Measurements from ENCODE around the gene CNOT10.
"Not testable (repeated sequence)": the region's sequence is repeated elsewhere in the genome, so short reads cannot be mapped to it uniquely, and the experiment has no call there.

The CNOT10 gene

GRCh38 chr3:32797776-32798175 lies 112.8 kb downstream of the CNOT10 start:
- Histone ChIP-seq H3K79me2 (ENCODE audit: control insufficient read depth, low read length) (no peaks in the 10 kb centered on the region), H3K4me1 (ENCODE audit: control insufficient read depth, low read length) (no peaks in the 10 kb centered on the region), H3K9me2 (replicated peaks; ENCODE audit: control insufficient read depth, low read length) (no peaks in the 10 kb centered on the region), H3F3A (ENCODE audit: control insufficient read depth, insufficient read depth) (no peaks in the 10 kb centered on the region), H3K36me3 (ENCODE audit: control insufficient read depth, low read length) (no peaks in the 10 kb centered on the region), H3K9me3 (ENCODE audit: control insufficient read depth, insufficient read depth, low read length) (no peaks in the 10 kb centered on the region), H3K4me2 (ENCODE audit: low read length) (no peak overlapping the region), H3K27ac (ENCODE audit: low read depth, low read length) (no peak overlapping the region), H4K20me1 (ENCODE audit: control insufficient read depth, insufficient read depth, low read depth, low read length) (no peaks in the 10 kb centered on the region), H3K27me3 (ENCODE audit: control insufficient read depth, low read length) (peaks cover 2% of the 10 kb centered on the region; the same call in 1 of the 2 replicates), H3K4me3 (ENCODE audit: low read length) (no peak overlapping the region)
- TF ChIP-seq CTCF (IDR thresholded peaks at IDR 0.05; ENCODE audit: low read depth, low read length, poor library complexity, severe bottlenecking), result no peak
- TF ChIP-seq EZH2phosphoT487 (IDR thresholded peaks at IDR 0.05; ENCODE audit: borderline replicate concordance, low read length), result no peak

- not testable (repeated sequence) for H3K4me3 ChIP-seq (ENCODE audit: low read length); H3K27ac ChIP-seq (ENCODE audit: low read depth, low read length); H3K9me3 ChIP-seq (ENCODE audit: control insufficient read depth, insufficient read depth, low read length); H3K4me2 ChIP-seq (ENCODE audit: low read length); H3K36me3 ChIP-seq (ENCODE audit: control insufficient read depth, low read length); H3F3A ChIP-seq (ENCODE audit: control insufficient read depth, insufficient read depth); H3K9me2 ChIP-seq (replicated peaks; ENCODE audit: control insufficient read depth, low read length); H3K79me2 ChIP-seq (ENCODE audit: control insufficient read depth, low read length); H3K27me3 ChIP-seq (ENCODE audit: control insufficient read depth, low read length); H3K4me1 ChIP-seq (ENCODE audit: control insufficient read depth, low read length); H4K20me1 ChIP-seq (ENCODE audit: control insufficient read depth, insufficient read depth, low read depth, low read length)
These were observed 116.5 kb downstream of the CNOT10 start for GRCh38 chr3:32801440-32801839.

GRCh38 chr3:32813180-32813579 lies 128.2 kb downstream of the CNOT10 start:
- TF ChIP-seq EZH2phosphoT487 (IDR thresholded peaks at IDR 0.05; ENCODE audit: borderline replicate concordance, low read length) (no peak), CTCF (IDR thresholded peaks at IDR 0.05; ENCODE audit: low read depth, low read length, poor library complexity, severe bottlenecking) (no peak)
- Histone ChIP-seq H3K79me2 (ENCODE audit: control insufficient read depth, low read length) (no peaks in the 10 kb centered on the region), H3K4me3 (ENCODE audit: low read length) (no peak overlapping the region), H3K27ac (ENCODE audit: low read depth, low read length) (no peak overlapping the region), H3F3A (ENCODE audit: control insufficient read depth, insufficient read depth) (no peaks in the 10 kb centered on the region), H3K4me2 (ENCODE audit: low read length) (no peak overlapping the region), H3K9me2 (replicated peaks; ENCODE audit: control insufficient read depth, low read length) (no peaks in the 10 kb centered on the region), H3K9me3 (ENCODE audit: control insufficient read depth, insufficient read depth, low read length) (no peaks in the 10 kb centered on the region), H4K20me1 (ENCODE audit: control insufficient read depth, insufficient read depth, low read depth, low read length) (no peaks in the 10 kb centered on the region), H3K4me1 (ENCODE audit: control insufficient read depth, low read length) (no peaks in the 10 kb centered on the region), H3K36me3 (ENCODE audit: control insufficient read depth, low read length) (no peaks in the 10 kb centered on the region), H3K27me3 (ENCODE audit: control insufficient read depth, low read length) (peaks cover 10% of the 10 kb centered on the region)

GRCh38 chr3:32814361-32814760 lies 129.4 kb downstream of the CNOT10 start:
- Histone ChIP-seq H3K4me3 (ENCODE audit: low read length) (no peak overlapping the region), H3K27me3 (ENCODE audit: control insufficient read depth, low read length) (peaks cover 10% of the 10 kb centered on the region), H4K20me1 (ENCODE audit: control insufficient read depth, insufficient read depth, low read depth, low read length) (no peaks in the 10 kb centered on the region), H3K36me3 (ENCODE audit: control insufficient read depth, low read length) (no peaks in the 10 kb centered on the region), H3K9me3 (ENCODE audit: control insufficient read depth, insufficient read depth, low read length) (no peaks in the 10 kb centered on the region), H3K4me2 (ENCODE audit: low read length) (no peak overlapping the region), H3K4me1 (ENCODE audit: control insufficient read depth, low read length) (no peaks in the 10 kb centered on the region), H3F3A (ENCODE audit: control insufficient read depth, insufficient read depth) (no peaks in the 10 kb centered on the region), H3K79me2 (ENCODE audit: control insufficient read depth, low read length) (no peaks in the 10 kb centered on the region), H3K9me2 (replicated peaks; ENCODE audit: control insufficient read depth, low read length) (no peaks in the 10 kb centered on the region), H3K27ac (ENCODE audit: low read depth, low read length) (no peak overlapping the region)
- TF ChIP-seq EZH2phosphoT487 (IDR thresholded peaks at IDR 0.05; ENCODE audit: borderline replicate concordance, low read length) (no peak), CTCF (IDR thresholded peaks at IDR 0.05; ENCODE audit: low read depth, low read length, poor library complexity, severe bottlenecking) (no peak)

Measured in DOHH2 (cell line).